Uterus (tissue), 4 donors: ENCODE results near the gene TFF2. TPM values are rescaled to one million over a fixed set of nuclear protein-coding genes. Genes with fewer than 3 reads are reported as not detected.

Experiments used
- DNase-seq, 2 donors: peaks; one replicate each; pipeline ENCODE4 v3.0.0-alpha.2; 2019 to 2020
- H3K27ac ChIP-seq, 2 donors: fragments of 200-600 bp; sonication (generic); 1 replicate in 1 of 2; 2 replicates in 1 of 2; pipeline ENCODE4 v1.5.1; 2016 to 2018
- H3K27me3 ChIP-seq, 2 donors: fragments of 200-600 bp; sonication (generic); one replicate each; pipeline ENCODE4 v1.5.1; 2018 to 2019; ENCODE audit warnings: control low read depth in 1 of 2
- H3K36me3 ChIP-seq, 2 donors: fragments of 200-600 bp; sonication (generic); one replicate each; pipeline ENCODE4 v1.5.1; 2019; ENCODE audit warnings: control low read depth in 1 of 2
- H3K4me1 ChIP-seq, 2 donors: fragments of 200-600 bp; sonication (generic); one replicate each; pipeline ENCODE4 v1.5.1; 2018 to 2019; ENCODE audit warnings: control low read depth in 1 of 2
- H3K4me3 ChIP-seq, 2 donors: fragments of 200-600 bp; sonication (generic); 1 replicate in 1 of 2; 2 replicates in 1 of 2; pipeline ENCODE4 v1.5.1; 2018 to 2019; ENCODE audit warnings: mild to moderate bottlenecking in 1 of 2
- H3K9me3 ChIP-seq, 2 donors: fragments of 200-600 bp; sonication (generic); one replicate each; pipeline ENCODE4 v1.5.1; 2019; ENCODE audit warnings: control low read depth in 1 of 2
- POLR2A ChIP-seq, 2 donors: fragments of 450-650 bp; IDR thresholded peaks; one replicate each; pipeline ENCODE4 v1.6.1; 2016; ENCODE audit warnings: antibody characterized with exemption in 2 of 2, mild to moderate bottlenecking in 1 of 2, moderate library complexity in 1 of 2
- intact Hi-C: fragments of 100-400 bp; cut with DNase I; formaldehyde crosslinking; loops from one replicate; pipeline ENCODE4 v1.15.1; 2023; ENCODE audit warnings: low total_unique reads
- total RNA-seq, 4 donors: library from RNA; depleted of rRNA in 3 of 4; stranded (reverse); fragments of >200 nt in 3 of 4; gene quantifications; one replicate each; pipeline versions ENCODE4 v1.1.0 to v1.2.4, GENCODE V29; 2014 to 2023
- TF ChIP-seq, protein P1 (sequence below), 4 experiments: fragments of 200-600 bp in 2 of 4; fragments of 450-650 bp in 2 of 4; sonication (generic) in 2 of 4; IDR thresholded peaks; one replicate each; pipeline ENCODE4 v1.5.1; 2016 to 2019; ENCODE audit warnings: antibody characterized with exemption in 4 of 4, mild to moderate bottlenecking in 2 of 4, moderate library complexity in 1 of 4
- donor health status: DM: yes; HTN: yes; CAD: no.

The TFF2 gene, protein sequence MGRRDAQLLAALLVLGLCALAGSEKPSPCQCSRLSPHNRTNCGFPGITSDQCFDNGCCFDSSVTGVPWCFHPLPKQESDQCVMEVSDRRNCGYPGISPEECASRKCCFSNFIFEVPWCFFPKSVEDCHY
- not detected for total RNA-seq

DNA sequence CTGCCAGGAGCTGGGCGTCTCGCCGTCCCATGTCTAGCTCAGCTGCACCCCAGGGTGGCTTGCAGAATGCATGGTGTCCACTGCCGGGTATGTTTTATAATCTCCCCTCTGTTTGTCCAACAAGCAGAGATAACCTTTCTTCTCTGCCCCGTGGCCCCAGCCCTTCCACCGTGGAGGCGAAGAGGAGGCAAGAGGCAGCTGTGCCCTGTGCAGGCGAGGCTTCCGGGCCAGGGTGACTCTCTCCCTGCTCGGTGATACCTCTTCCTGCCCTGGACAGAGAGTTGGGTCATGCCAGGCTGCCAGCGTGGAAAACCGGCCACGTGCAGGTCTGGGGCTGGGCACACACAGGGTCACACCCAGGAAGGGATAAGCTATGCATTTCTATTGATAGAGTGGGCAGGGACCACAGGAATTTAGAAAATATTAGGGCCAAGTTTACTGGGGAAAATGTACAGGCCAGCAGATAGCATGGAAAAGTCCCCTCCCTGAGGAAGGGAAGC, at the start of gene TFF2:
TFF2 (minus strand) TSS at position 68 of the 500 bp plus-strand sequence; CDS start at position 31, 37 bp downstream.
- DNase-seq: no peak
- no peak within 1 kb of the TSS for H3K27ac ChIP-seq
- no peaks in the 10 kb centered on the region for H3K4me1 ChIP-seq
- TF ChIP-seq POLR2A (IDR thresholded peaks at IDR 0.05): no peak
- TF ChIP-seq, protein P1, sequence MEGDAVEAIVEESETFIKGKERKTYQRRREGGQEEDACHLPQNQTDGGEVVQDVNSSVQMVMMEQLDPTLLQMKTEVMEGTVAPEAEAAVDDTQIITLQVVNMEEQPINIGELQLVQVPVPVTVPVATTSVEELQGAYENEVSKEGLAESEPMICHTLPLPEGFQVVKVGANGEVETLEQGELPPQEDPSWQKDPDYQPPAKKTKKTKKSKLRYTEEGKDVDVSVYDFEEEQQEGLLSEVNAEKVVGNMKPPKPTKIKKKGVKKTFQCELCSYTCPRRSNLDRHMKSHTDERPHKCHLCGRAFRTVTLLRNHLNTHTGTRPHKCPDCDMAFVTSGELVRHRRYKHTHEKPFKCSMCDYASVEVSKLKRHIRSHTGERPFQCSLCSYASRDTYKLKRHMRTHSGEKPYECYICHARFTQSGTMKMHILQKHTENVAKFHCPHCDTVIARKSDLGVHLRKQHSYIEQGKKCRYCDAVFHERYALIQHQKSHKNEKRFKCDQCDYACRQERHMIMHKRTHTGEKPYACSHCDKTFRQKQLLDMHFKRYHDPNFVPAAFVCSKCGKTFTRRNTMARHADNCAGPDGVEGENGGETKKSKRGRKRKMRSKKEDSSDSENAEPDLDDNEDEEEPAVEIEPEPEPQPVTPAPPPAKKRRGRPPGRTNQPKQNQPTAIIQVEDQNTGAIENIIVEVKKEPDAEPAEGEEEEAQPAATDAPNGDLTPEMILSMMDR (IDR thresholded peaks at IDR 0.05): no peak
- H3K4me3 ChIP-seq: no peak within 1 kb of the TSS
- H3K27me3 ChIP-seq: no peaks in the 10 kb centered on the region
- H3K36me3 ChIP-seq: no peaks in the 10 kb centered on the region
- H3K9me3 ChIP-seq: peaks cover 0 to 2% of the 10 kb centered on the region in 2 donors
- intact Hi-C loops: no loop called here

DNA sequence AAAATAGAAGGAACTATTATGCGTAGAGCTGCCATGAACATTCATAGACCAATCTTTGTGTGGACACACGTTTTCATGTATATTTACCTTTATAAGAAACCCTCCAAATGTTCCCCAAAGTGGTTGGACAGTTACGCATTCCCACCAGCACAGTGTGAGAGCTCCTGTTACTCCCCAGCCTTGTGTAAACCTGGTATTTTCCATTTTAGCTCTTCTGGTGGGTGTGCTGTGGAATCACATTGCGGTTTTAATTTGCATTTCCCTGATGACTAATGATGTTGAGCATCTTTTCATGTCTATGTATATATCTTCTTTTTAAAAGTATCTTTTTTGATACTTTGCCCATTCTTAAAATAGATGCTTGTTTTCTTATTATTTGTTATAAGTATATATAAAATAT, 49.7 kb upstream of the TFF2 start:
- intact Hi-C loops: no loop called here
- Histone ChIP-seq H3K27ac (no peak overlapping the region), H3K4me1 (no peaks in the 10 kb centered on the region), H3K27me3 (no peaks in the 10 kb centered on the region), H3K4me3 (no peak overlapping the region), H3K9me3 (no peaks in the 10 kb centered on the region), H3K36me3 (no peaks in the 10 kb centered on the region)
- TF ChIP-seq, protein P1 (IDR thresholded peaks at IDR 0.05): no peak
- TF ChIP-seq POLR2A (IDR thresholded peaks at IDR 0.05): no peak
- no peak for DNase-seq

DNA sequence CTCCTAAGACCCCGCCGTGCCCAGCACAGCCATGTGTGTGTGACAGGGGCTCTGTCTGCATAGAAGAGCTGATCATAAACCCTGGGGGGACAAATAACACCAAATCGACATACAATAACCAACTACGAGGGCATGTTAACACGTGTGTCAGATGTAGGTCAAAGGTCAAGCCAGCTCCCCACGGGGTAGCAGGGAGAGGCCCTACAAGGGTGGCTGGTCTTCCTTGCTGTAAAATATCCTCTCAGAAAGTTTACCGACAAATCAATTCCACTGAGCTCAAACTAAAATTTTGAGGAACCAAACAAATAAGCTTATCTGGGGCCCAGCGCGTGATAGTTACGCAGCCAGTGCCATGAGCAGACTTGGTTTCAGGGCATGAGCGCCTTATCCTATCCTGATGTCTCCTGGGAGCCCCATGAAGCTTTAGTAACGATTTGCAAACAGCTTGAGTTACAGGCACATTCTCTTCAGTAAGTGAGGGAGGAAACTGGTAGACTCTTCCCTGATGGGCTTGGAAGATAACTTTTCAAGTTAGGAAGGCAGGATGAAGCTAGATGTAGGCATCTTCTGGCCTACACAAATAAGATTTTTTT, 47.7 kb upstream of the TFF2 start:
- no peaks in the 10 kb centered on the region for H3K36me3 ChIP-seq
- intact Hi-C loops: no loop called here
- no peak overlapping the region for H3K27ac ChIP-seq
- no peaks in the 10 kb centered on the region for H3K9me3 ChIP-seq
- H3K4me3 ChIP-seq: no peak overlapping the region
- no peak for TF ChIP-seq POLR2A (IDR thresholded peaks at IDR 0.05)
- TF ChIP-seq, protein P1 (IDR thresholded peaks at IDR 0.05): no peak
- DNase-seq: no peak
- H3K27me3 ChIP-seq: no peaks in the 10 kb centered on the region
- no peaks in the 10 kb centered on the region for H3K4me1 ChIP-seq

DNA sequence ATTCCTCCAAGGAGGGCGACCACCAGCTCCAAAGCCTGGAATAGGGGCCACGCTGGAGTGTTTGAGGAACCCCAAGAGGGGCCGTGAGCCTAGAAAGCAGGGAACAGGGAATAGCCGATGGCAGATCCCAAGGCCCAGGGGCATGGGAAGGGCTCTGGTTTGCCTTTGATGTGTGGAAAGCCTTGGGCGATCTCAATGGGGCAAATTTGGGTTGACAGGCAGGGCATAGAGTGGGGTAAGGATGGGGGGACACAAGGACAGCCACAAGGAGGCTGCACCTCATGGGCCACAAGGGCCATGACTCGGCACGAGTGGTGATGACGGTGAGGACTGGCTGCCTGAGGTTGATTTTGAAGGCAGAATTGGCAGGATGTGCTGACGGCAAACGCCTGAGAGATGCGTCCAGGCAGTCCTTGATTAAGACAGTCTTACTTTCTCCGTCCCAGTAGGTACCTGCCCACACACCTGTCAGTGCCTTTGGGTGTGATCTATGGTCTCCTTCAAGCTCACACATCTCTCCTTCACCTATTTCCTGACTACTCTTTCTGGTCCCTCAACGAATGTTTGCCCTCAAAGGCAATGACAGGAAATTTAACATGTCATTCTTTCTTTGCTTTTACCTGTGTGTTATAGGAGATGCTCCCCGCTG, 47.1 kb upstream of the TFF2 start:
- Histone ChIP-seq H3K4me3 (no peak overlapping the region), H3K9me3 (no peaks in the 10 kb centered on the region), H3K27ac (no peak overlapping the region), H3K36me3 (no peaks in the 10 kb centered on the region), H3K4me1 (no peaks in the 10 kb centered on the region), H3K27me3 (no peaks in the 10 kb centered on the region)
- intact Hi-C loops: no loop called here
- TF ChIP-seq, protein P1 (IDR thresholded peaks at IDR 0.05): no peak
- no peak for TF ChIP-seq POLR2A (IDR thresholded peaks at IDR 0.05)
- DNase-seq: no peak
